ENCODE results near the gene UGT2A2.

- TF ChIP-seq EZH2 (IDR thresholded peaks at IDR 0.05; ENCODE audit: borderline replicate concordance, low read depth, low read length, poor library complexity, severe bottlenecking) = no peak
- TF ChIP-seq, protein P1, sequence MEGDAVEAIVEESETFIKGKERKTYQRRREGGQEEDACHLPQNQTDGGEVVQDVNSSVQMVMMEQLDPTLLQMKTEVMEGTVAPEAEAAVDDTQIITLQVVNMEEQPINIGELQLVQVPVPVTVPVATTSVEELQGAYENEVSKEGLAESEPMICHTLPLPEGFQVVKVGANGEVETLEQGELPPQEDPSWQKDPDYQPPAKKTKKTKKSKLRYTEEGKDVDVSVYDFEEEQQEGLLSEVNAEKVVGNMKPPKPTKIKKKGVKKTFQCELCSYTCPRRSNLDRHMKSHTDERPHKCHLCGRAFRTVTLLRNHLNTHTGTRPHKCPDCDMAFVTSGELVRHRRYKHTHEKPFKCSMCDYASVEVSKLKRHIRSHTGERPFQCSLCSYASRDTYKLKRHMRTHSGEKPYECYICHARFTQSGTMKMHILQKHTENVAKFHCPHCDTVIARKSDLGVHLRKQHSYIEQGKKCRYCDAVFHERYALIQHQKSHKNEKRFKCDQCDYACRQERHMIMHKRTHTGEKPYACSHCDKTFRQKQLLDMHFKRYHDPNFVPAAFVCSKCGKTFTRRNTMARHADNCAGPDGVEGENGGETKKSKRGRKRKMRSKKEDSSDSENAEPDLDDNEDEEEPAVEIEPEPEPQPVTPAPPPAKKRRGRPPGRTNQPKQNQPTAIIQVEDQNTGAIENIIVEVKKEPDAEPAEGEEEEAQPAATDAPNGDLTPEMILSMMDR (conservative IDR thresholded peaks at IDR 0.05; ENCODE audit: low read depth, low read length) = no peak
These were observed 76.0 kb downstream of the UGT2A2 start for GRCh38 chr4:69563424-69563823.
